NT2/D1 (cell line): Measurements from ENCODE around the gene GALNT12.

Experiments used
- SUZ12 ChIP-seq: IDR thresholded peaks from 2 replicates; pipeline ENCODE4 v1.6.1; 2011; ENCODE audit not compliant: insufficient read length, insufficient read depth; ENCODE audit errors: extremely low read depth
- YY1 ChIP-seq: IDR thresholded peaks from 2 replicates; pipeline ENCODE4 v1.6.1; 2011; ENCODE audit not compliant: insufficient read length, insufficient read depth
- ZNF274 ChIP-seq: IDR thresholded peaks from 2 replicates; pipeline ENCODE4 v1.6.1; 2011; ENCODE audit warnings: mild to moderate bottlenecking, low read depth, low read length

- TF ChIP-seq SUZ12 (no peak), ZNF274 (no peak), YY1 (no peak)
Measured at GRCh38 chr9:98807814-98808195, 335 bp downstream of the GALNT12 start.
